GM21423 (cell line): Measurements from ENCODE around the gene ANKRD36C.
"Not testable (repeated sequence)": the region's sequence is repeated elsewhere in the genome, so short reads cannot be mapped to it uniquely, and the experiment has no call there.

Experiments
- ATAC-seq: cut with Tn5 transposase; IDR thresholded peaks from one replicate; pipeline ENCODE4 v1.9.1; 2021; ENCODE audit warnings: mild to moderate bottlenecking, moderate library complexity; ENCODE audit not compliant: unreplicated experiment

Gene ANKRD36C

GRCh38 chr2:95799892-95800291, 191.7 kb downstream of the ANKRD36C start:
- ATAC-seq: no peak

GRCh38 chr2:95799147-95799889, 192.3 kb downstream of the ANKRD36C start:
- not testable (repeated sequence) for ATAC-seq

GRCh38 chr2:95796249-95797099, 195.2 kb downstream of the ANKRD36C start:
- ATAC-seq: not testable (repeated sequence)

- not testable (repeated sequence) for ATAC-seq
Observed at GRCh38 chr2:95793970-95794369, 197.7 kb downstream of the ANKRD36C start.

GRCh38 chr2:95790180-95790579, 201.4 kb downstream of the ANKRD36C start:
- not testable (repeated sequence) for ATAC-seq

- ATAC-seq: not testable (repeated sequence)
Observed at GRCh38 chr2:95789385-95789784, 202.2 kb downstream of the ANKRD36C start.

GRCh38 chr2:95788642-95789041, 203.0 kb downstream of the ANKRD36C start:
- not testable (repeated sequence) for ATAC-seq
